ENCODE results near the gene CRNKL1. TPM values are rescaled to one million over a fixed set of nuclear protein-coding genes. Genes with fewer than 3 reads are reported as not detected.

The CRNKL1 gene
- total and polyA plus RNA-seq, 2 of the 4 experiments (the other 2 are of a cell fraction): 7.4 to 20.1 TPM

DNA sequence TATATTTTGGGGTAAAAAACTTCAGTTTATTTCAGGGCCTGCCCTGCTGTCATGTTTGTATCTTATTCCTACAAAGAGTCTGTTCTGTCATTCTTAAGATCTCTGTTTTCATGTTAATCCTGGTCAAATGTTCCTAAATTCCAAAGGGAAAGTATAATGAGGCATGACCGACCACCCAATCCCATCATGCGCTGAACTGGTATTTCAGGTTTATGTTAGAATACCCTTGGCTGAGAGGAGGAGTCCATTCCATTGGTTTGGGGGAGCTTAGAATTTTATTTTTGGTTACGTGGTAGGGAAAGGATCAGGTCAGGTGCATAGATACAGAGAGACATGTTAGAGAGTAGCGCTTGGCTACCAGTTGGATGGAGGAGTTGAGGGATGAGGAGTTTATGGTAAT lies 25.8 kb upstream of the CRNKL1 start:
- Histone ChIP-seq H2AK5ac (ENCODE audit: low read depth, low read length) (no peak overlapping the region), H3K23ac (ENCODE audit: low read depth, low read length) (no peak overlapping the region), H2BK5ac (ENCODE audit: low read depth, low read length, poor library complexity, severe bottlenecking) (no peak overlapping the region), H2BK20ac (ENCODE audit: low read depth, low read length) (no peak overlapping the region), H3K14ac (replicated peaks; ENCODE audit: low read depth, low read length) (no peak overlapping the region), H2AK9ac (replicated peaks; ENCODE audit: low read depth, low read length, poor library complexity) (no peak overlapping the region), H3K4me2 (ENCODE audit: low read depth, low read length) (no peak overlapping the region), H2AFZ (replicated peaks; ENCODE audit: low read length, poor library complexity) (no peak overlapping the region), H3K18ac (ENCODE audit: low read depth, low read length) (no peak overlapping the region), H4K20me1 (ENCODE audit: insufficient read depth, low read length) (no peaks in the 10 kb centered on the region), H3K27me3 (ENCODE audit: control insufficient read depth, insufficient read depth, low read length) (peaks cover 36% of the 10 kb centered on the region), H3K9ac (ENCODE audit: low read depth, low read length) (no peak overlapping the region), H4K5ac (ENCODE audit: low read depth, low read length) (no peak overlapping the region), H3K4ac (ENCODE audit: low read depth, low read length) (no peak overlapping the region), H4K8ac (ENCODE audit: low read depth in 2 of 2, low read length in 2 of 2) (no peak overlapping the region), H3K9me3 (ENCODE audit: control insufficient read depth, insufficient read depth, low read length) (no peaks in the 10 kb centered on the region), H3K79me1 (ENCODE audit: low read depth in 1 of 2, low read length in 2 of 2) (no peaks in the 10 kb centered on the region), H2BK120ac (ENCODE audit: low read depth, low read length) (no peak overlapping the region), H3K56ac (ENCODE audit: extremely low read depth, insufficient read depth, low read length) (no peak overlapping the region), H2BK15ac (ENCODE audit: low read depth, low read length) (no peak overlapping the region), H3K4me3 (ENCODE audit: insufficient read depth, low read depth, low read length) (no peak overlapping the region), H3K36me3 (ENCODE audit: control insufficient read depth, insufficient read depth, low read length) (no peaks in the 10 kb centered on the region), H3K4me1 (ENCODE audit: control insufficient read depth, insufficient read depth, low read length) (no peaks in the 10 kb centered on the region), H3K27ac (ENCODE audit: insufficient read depth, low read length) (no peak overlapping the region), H3K9me1 (ENCODE audit: insufficient read depth, low read length) (no peaks in the 10 kb centered on the region), H4K91ac (ENCODE audit: insufficient read depth, low read depth, low read length) (no peak overlapping the region)
- dilution Hi-C loops (cut with HindIII; ENCODE audit: low sequenced_read_pairs, unreplicated experiment): no loop called here
- in situ Hi-C loops (cut with MboI; ENCODE audit: low sequenced_read_pairs): loop anchor here (10.0 kb wide), 1 partner anchor 157 kb away; no protein-coding TSS in a partner anchor
- BruUV-seq (replicated peaks): no TSS peak
- intact Hi-C loops (cut with micrococcal nuclease): no loop called here
- ATAC-seq (ENCODE audit: low read depth) (no peak), DNase-seq (no peak)
- TF ChIP-seq SMC3 (IDR thresholded peaks at IDR 0.05; ENCODE audit: low read depth, low read length) (no peak), RAD21 (IDR thresholded peaks at IDR 0.05; ENCODE audit: low read length) (no peak), MXI1 (IDR thresholded peaks at IDR 0.05; ENCODE audit: borderline replicate concordance, low read depth, low read length) (no peak), POLR2A (IDR thresholded peaks at IDR 0.05; ENCODE audit: low read depth, low read length) (no peak), CEBPB (IDR thresholded peaks at IDR 0.05; ENCODE audit: low read depth, low read length) (no peak), BHLHE40 (IDR thresholded peaks at IDR 0.05; ENCODE audit: low read depth, low read length) (no peak), MAFK (IDR thresholded peaks at IDR 0.05; ENCODE audit: low read depth, low read length) (no peak)
- POLR2A ChIA-PET (ENCODE audit: unreplicated experiment): no interaction called here
- WGBS, 2 experiments (ENCODE audit: extremely low coverage in 2 of 2, insufficient read length in 1 of 2): 70% methylated on average over 2 of the region's 4 CpGs; no CpG with 5 or more reads in 1 of the 2 experiments
- CTCF ChIA-PET: no interaction called here
